HG03558 (cell line): ENCODE measurements around the gene PKIG.
"Not testable (repeated sequence)": the region's sequence is repeated elsewhere in the genome, so short reads cannot be mapped to it uniquely, and the experiment has no call there.

Source experiments
- ATAC-seq: cut with Tn5 transposase; IDR thresholded peaks from one replicate; pipeline ENCODE4 v1.9.1; 2021; ENCODE audit warnings: moderate number of reproducible peaks; ENCODE audit not compliant: unreplicated experiment; ENCODE audit errors: extremely low read depth

The PKIG gene

DNA sequence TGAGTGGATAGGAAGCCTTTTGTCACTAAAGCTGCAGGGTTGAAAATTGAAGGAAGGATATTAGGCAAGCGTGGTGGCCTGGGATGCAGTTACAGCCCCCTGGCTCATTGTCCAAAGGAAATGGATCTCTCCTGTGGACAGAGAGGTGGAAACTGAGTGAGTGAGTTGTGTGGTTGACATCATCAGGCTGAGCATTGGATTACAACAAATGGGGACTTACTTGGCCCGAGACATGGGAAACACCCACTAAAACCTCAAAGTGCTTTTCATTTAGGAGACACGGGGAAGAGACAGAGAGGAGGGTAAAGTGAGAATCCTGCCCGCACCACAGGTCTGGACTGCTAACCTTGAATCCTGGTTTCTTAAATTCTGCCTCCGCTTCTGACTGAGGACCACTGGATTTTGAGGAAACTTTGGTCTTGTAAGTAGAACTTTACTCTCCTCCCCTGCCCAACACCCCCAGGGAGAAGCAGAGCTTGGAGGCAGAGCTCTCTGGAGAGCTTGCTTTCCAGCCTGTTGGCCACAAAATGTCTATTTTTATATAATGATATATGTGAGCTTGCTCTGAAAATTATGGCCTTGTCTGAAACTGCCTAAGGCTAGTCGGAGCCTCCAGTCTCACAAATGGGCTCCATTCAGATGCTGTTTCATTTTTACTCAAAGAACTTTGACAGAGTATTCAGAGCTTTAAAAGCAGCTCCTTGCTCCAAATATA lies at the start of gene PKIG:
Gene PKIG, plus strand, starts transcription at position 269 of the 715 bp plus-strand sequence. CDS start 31,978 bp downstream, outside the sequence.
- no peak for ATAC-seq

DNA sequence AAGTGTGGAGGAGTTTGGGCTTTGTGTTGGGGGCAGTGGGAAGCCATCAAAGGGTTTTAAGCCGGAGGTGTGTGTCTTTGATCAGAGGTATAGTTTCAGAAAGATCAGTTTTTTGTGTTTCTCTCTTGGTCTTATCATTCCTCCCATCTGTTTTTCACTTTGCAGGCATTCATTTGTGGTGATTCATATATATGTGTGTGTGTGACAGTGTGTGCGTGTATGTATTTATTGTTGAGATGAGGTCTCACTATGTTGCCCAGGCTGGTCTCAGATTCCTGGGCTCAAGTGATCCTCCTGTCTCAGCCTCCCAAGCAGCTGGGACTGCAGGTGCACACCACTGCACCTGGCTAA lies 49.4 kb upstream of the PKIG start:
- no peak for ATAC-seq

DNA sequence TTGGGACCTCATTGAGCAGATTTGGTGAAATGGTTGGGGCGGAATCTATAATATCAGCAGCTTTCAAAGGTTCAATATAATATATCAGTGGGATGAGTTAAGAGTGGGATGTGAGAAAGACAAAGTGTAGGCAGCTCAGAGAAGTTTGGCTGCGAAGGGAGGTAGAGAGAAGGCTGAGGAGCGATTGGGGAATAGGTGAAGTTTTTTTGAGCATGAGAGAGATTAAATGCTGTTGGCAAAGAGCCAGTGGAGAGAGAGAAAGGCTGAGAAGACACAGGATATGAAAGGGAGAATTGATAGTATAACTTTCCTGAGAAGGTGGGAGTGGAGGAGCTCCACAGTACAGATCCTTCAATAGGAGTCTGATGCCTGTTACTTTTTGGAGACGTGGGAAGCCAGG lies 48.5 kb upstream of the PKIG start:
- ATAC-seq, result no peak

DNA sequence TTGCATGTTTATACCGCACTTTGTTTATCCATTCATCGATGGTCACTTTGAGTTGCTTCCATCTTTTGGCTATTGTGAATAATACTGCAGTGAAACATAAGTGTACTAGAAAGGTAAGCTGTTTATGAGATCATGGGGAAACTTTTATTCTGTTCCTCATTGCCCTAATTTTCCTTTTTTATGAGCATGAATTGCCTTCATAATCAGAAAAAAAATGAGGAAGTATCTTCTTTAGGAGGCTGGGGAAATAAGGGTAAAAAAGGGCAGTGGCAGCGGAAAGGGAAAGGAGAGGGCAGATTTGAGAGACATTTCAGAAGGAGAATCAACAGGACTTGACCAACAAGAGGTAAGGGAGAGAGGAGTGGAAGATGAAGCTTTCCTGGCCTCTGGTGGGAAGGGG lies 46.2 kb upstream of the PKIG start:
- ATAC-seq, result no peak

DNA sequence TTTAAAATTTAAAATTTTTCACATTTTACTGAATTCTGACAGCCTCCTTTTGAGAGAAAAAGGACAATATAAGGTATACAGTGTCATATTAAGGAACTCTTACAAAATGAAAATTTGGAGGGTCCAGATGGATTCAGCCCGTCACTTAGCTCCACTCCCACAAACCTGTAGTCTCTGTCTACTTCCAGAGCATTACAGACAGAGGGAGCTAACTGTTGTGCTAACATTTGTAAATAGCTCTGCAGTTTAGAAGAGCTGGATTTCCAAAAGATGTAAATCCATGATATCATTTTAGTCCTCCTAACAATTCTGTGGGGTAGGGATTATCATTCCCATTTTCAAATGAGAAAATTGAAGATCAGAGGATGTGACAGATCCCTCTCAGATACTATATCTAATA lies 44.4 kb upstream of the PKIG start:
- ATAC-seq, result no peak

DNA sequence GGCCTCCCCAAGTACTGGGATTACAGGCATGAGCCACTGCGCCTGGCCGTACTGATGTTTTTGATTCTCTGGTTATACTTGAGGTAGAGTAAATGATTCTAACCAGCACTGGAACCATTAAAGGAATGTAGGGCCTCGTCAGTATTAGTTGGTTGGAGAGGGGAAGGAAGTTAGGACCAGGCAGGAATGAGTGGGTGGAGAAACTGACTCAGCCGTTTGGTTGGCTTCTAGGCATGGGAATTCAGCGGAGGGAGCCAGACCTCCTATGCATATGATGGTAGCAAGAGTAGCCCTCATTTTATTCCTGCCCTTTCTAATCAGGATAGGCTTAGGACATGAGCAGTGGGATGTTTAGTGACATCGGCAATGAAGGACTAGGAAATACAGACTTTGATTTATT lies 41.5 kb upstream of the PKIG start:
- ATAC-seq, result no peak

DNA sequence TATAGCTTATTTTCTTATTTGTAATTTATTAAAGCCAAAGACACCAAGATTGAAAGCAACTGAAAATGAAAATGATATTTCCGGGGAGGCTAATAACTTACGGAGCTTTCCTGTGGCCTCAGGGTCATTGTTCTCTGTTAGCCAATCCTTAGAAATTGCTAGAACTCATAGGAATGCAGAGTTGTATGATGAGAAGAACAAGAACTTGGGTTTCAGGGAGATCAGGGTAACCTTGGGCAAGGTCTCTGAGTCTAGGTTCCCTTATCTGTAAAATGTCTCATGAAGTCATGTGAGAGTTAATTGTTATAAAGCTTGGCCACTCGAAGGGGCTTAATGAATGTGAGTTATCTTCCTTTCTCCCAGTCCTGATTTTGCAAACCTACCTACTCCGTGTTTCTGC lies 40.4 kb upstream of the PKIG start:
- ATAC-seq, result no peak

DNA sequence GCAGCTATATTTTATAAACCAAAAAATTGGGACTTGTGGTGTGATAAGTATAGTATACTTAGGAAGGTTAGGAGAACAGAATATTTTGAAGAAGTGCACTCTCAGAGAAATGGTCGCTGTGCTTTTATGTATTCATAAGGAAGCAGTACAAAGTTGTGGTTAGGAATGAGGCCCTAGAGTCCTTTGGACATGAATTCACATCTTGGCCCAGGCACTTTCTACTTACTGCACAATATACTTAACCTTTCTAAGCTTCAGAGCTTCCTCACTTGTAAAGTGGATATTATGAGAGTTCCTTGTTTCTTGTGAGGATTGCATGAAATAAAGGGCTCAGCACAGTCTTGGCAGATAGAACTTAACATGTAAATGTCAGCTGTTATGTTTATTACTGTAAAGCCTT lies 39.5 kb upstream of the PKIG start:
- ATAC-seq, result no peak

DNA sequence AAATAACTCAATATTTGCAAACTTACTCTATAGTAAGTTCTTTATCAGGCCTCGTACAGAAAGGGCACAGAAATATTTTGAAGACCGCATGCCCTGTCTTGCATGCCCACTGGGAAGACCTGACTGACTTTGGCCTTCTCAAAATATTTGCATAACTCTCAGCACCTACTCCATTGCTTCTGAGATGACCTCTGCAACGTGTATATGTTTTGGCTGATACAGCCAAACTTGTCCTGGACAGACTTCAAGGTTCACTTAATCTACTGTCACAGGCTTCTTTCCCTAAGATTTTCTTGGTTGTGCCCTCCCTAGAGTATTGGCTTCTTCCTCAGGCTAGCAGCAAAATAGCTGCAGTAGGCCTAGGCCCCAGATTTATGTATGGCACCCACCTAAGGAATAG lies 39.0 kb upstream of the PKIG start:
- ATAC-seq, result no peak

DNA sequence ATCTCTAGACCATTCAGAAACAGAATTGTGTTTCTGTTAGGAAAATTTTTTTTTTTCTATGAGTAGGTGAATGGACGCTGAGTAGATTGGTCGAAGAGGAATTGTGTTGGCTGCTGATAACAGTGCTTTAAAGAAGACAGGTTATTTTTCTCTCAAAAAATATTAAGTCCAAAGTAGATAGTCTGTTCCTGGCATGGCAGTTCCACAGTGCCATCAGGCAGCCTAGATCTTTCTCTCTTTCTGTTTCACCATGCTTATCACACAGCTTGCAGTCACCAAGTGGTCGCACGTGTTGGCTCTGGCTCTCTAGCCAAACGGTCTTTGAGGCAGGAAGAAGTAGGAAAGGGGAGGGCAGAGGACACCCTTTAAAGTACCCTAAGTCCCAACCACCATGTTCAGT lies 38.1 kb upstream of the PKIG start:
- ATAC-seq, result no peak

DNA sequence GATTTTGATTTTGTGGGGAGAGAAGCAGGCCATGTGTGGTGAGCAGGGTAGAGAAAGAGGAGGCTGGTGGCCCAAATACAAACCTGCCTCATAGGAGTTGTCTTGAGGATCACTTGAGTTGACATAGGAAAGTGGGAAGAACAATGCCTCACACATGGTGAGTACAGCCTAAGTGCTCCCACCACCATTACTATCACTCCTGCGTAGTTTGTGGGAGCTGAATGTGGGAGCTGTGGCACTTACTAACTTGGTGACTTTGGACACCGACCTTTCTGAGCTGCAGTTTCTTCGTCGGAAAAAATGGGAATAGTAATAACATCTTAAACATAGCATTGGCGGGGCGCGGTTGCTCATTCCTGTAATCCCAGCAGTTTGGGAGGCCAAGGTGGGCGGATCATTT lies 35.0 kb upstream of the PKIG start:
- ATAC-seq, result no peak

DNA sequence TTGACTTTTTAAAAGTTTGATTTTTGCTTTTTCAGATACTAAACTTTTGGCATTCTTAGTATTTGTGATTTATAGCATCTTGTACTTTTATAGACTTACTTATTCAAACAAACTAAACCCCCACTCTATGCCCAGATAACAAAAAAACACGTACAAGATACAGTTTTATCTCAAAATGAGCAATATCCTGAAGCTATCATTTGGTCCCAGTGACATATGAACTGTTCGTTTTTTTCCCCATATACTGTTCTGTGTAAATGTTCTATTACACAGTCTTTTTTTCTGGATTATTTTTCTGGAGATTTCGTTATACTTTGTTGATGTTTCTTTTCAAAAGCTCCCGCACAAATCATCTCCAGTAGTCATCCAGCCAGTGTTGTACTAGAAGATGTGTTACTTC lies 33.3 kb upstream of the PKIG start:
- no peak for ATAC-seq

DNA sequence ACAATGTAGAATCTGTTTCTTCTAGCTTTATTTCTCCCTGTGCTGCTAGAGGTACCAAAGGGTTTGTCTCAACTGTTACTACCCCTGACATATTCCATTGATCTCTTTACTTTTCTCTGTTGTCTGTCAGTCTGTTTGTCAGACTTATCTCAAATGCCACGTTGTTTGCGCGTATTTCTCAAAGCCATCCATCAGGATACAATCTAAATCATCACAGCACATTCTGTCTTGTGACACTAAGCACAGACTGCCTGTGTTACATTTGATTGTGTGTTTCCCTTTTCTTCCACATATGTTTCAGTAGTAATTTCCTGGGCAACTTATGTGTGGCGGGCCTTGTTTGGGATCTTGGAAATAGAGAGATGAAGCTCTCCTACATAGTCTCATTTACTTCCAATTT lies 30.3 kb upstream of the PKIG start:
- ATAC-seq, result no peak

DNA sequence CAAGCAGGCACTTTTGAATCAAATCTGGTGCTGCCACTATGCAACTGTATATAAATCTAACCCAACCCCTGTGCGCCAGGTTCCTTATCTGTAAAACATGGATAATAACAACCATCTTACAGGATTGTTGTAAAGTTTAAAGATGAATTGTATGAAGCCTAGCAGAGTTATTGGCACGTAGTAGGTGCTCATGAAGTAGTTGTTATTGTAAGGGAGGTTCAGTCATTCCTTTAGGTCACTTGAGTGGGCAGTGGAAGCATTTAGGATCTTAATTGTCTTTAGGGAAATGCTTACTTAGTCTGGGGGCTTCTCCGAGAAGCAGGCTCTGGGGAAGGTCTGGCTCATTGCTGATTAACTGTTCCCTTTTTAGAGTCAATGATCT lies 29.8 kb upstream of the PKIG start:
- no peak for ATAC-seq

DNA sequence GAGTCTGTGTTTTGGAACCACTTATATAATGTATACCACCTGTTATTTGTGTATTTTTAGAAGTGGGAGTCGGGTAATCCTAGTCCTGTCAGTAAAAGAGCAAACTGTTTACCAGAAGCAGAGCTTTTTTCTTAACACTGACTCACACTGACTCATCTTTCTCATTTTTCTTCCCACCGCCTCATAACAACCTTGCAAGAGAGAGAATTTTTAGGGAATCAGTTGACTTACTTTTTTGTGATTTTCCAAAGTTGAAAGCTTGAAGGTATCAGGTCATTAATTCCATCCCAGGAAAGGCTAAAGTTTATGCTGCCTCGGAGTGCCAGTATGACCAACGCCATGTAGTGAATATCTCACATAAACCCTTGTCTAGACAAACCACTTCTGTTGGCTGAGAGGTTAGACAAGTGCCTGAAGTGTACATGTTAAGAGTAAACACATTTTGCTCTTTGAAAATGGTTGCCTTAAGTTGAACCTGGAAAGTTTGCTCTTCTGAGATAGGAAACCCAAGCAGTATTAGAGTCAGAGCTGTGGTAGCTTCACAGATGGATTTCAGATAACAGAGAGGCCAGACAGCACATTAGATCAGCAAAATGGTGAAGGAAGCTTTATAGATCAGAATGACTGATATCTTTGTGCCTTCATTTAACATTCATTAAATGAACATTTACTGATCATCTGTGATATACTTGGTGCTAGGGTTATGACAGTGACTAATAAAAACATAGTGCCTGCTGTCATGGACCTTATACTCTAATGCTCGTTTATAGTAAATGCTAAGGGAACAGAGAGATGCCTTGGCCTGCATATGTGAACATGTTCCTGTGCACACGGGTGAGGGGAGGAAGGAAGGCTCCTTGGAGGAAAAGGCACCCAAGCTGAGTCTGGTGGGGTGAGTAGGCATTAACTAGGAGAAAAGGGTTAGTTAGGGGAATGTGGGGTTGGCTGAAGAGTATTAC lies 29.1 kb upstream of the PKIG start:
- ATAC-seq, result no peak

DNA sequence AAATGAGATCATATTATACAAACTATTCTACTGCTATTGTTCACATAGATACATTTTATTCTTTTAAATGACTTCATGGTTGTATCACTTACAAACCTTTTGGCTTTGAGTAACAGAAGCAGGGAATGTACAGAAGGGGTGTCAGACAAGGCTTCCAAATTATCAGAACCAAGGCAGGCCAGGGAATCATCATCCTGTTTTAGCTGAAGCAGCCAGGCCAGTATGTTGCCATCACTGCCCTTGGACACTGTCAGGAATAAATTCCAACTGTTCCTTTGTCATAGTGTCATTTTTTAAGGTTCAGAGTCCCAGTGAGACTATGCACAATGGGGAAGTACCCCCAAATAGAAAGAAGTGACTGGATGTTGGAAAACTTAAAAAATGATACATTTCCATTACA lies 23.1 kb upstream of the PKIG start:
- ATAC-seq, result no peak

DNA sequence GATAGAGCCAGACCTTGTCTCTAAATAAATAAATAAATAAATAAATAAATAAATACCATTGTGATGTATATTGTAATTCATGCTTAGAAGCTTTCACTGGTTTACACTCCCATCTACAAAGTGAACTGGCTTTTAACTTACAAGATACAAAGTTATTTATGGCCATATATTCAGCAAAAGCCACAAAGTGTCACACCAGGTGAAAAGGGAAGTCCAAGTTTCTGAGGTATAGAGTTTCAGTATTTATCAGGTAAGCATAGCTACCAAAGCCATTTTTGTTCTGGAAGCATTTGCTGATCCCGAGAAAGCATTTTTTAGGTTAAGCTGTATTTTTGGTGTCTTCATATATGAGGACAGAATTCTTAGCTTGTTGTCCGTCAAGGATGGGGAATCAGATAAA lies 22.1 kb upstream of the PKIG start:
- no peak for ATAC-seq

DNA sequence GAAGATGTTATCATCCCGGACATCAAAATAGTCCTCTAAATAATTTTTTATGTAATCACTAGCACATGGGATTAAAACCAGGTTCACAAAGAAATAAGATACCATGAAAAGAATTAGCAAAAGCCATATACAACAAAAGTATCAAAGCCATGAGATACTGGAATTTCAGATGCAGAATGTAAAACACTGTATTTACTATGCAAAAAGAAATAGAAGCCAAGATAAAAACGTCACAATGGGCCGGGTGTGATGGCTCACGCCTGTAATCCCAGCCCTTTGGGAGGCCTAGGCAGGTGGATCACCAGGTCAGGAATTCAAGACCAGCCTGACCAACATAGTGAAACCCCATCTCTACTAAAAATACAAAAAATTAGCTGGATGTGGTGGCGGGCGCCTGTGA lies 21.6 kb upstream of the PKIG start:
- not testable (repeated sequence) for ATAC-seq

DNA sequence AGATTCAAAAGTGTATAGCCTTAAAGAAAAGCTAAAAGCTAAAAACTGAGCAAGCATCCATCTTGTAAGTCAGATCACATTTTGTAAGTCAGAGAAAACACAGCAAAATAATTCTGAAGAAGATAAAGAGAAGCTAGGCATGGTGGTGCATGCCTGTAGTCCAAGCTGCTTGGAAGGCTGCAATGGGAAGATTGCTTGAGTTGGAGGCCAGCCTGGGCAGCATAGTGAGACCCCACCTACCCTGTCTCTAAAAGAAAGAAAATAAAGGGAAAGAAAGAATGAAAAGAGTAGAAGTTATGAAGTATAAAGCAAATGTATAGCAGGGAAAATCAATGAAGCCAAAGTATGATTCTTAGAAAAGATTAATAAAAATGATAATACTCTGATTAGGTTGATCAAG lies 20.5 kb upstream of the PKIG start:
- ATAC-seq, result no peak

DNA sequence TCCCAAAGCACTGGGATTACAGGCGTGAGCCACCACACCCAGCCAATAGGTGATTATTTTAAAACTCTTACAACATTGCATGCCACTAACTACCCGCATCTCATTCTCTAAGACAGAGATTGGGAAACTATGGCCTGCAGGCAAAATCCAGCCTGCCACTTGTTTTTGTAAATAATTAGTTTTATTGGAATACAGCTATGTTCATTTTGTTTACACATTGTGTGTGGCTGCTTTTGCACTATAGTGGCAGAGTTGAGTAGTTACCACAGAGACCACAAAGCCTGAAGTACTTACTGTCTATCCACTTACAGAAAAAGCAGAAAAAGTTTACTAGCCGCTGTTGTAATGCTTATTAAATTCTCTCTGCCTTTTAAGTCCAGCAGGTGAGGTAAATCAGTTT lies 16.4 kb upstream of the PKIG start:
- ATAC-seq, result no peak

DNA sequence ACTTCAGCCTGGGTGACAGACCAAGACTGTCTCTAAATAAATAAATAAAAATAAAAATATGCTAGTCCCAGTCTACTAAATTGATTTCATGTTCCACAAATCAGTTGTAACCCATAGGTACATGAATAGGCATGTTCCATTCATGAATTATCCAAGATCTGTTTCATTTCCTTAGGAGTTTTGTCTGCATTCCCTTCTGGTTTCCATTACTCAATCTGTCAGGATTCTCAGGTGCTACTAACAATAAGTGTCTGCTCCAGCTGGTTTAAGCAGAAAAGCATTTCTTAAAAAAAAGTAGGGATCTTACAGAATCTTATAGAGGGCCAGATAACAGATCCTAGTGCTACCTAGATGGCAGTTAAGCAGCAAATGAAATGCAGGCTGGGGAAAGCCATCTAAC lies 15.6 kb upstream of the PKIG start:
- no peak for ATAC-seq

DNA sequence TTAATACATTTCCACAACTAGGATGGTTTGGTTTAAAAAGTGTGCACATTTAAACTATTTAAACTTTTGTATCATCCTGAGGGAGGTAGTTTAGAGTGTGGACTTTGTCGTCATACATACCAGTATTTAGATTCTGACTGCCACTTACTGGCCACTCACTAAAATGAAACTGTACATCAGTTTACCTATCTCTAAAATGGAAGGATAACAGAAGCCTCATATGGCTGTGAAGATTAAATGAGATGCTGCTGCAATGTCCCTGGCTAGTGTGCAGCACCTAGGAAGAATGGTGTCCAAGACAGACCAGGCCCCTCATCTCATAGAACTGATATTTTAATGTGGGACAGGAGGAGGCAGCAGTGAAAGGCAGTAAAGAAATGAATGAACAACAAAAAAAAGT lies 12.0 kb upstream of the PKIG start:
- ATAC-seq, result no peak
